GM19463 (cell line): ENCODE results near the gene PFN2.
A peak's percentile ranks its signal among the peaks of the same experiment; 100 is the strongest.
"Not testable (repeated sequence)": the region's sequence is repeated elsewhere in the genome, so short reads cannot be mapped to it uniquely, and the experiment has no call there.

Source experiments
- ATAC-seq: cut with Tn5 transposase; IDR thresholded peaks from one replicate; pipeline ENCODE4 v1.9.1; 2021; ENCODE audit warnings: mild to moderate bottlenecking, moderate library complexity; ENCODE audit not compliant: unreplicated experiment

PFN2 gene, protein sequence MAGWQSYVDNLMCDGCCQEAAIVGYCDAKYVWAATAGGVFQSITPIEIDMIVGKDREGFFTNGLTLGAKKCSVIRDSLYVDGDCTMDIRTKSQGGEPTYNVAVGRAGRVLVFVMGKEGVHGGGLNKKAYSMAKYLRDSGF

DNA sequence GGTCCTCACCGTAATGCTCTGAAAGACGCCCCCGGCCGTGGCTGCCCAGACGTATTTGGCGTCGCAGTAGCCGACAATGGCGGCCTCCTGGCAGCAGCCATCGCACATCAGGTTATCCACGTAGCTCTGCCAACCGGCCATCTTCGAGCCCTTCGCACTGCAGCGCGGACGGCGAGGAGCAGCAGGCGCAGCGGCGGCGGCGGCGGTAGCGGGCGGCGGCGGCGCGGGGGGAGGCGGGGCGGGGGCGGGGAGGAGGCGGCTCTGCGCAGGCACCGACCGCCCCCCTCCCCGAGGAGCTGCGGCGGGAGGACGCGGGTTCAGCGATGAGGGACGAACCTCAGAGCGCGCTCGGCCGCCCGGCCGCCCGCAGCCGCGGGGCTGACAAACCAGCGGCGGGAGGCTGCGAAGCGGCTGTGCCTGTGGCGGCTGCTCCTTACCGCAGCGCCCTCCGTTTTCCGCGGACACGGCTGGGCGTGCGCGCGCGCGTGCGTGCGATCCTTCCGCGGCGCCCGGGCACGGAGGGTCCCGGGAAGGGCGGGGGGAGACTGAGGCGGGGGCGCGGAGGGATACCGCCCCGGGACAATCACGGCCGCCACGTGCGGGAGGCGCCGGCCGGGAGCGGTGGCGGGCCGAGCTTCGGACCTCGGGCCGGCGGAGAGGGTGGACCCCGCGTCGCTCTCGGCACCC is at the start of gene PFN2:
PFN2 (minus strand) TSS at position 180 of the 687 bp plus-strand sequence; CDS start at position 141, 39 bp downstream.
- peak; percentile 47 for ATAC-seq

DNA sequence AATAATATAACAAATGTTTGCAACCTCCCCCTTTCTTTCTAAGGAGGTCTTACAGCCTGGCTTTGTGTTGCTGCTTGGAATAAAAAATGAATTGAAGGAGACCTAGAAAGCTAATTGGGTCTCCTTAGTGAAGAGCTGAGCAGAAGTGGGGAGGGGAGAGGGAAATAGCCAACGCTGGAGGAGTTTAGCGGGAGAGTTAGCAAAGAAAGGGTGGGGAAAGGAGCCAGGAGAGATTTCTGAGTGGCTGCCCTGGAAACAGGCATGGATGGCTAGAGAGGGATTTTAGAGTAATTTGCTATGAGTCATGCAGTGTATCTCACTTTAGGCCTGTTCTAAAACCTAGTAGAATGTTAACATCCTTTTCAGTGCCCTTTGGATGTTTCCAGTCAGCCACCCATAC is 45.2 kb upstream of the PFN2 start:
- ATAC-seq = no peak

DNA sequence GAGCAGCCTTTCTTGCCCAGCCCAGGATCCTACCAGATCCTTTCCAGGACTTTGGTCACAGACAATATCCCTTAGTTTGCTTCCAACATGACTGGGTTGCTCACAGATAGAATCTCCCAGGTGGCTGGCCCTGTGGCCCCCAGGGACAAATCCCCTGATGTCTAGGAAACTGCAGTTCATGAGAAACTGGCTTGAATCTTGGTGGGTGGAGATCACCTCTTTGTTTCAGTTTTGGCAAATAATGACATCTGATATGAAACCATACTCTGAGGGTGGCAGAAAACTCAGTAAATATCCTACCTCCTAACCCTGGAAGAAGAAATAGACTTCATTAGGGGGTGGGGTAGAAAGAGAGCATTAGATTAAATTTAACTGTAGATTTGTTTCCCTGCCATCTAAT is 44.1 kb upstream of the PFN2 start:
- no peak for ATAC-seq

DNA sequence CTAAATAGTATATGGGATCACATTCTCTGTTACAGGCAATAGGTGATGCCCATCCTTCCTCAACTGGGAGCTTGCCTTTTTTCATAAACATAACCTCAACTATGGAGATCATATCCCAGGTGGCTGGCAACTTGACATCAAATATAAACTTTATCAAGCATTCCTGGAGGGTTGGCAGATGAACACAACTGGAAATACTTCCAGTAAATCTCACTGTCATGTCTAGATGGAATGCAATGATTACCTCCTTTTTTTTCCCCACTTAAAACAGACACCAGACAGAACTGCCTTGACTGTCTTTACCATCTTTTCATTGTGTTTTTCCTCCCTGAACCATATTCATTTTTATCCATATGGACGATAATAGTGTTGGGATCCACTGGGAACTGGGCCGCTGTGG is 43.1 kb upstream of the PFN2 start:
- ATAC-seq = no peak

- ATAC-seq = no peak
Measured at GRCh38 chr3:150006794-150007193, 36.1 kb upstream of the PFN2 start.

DNA sequence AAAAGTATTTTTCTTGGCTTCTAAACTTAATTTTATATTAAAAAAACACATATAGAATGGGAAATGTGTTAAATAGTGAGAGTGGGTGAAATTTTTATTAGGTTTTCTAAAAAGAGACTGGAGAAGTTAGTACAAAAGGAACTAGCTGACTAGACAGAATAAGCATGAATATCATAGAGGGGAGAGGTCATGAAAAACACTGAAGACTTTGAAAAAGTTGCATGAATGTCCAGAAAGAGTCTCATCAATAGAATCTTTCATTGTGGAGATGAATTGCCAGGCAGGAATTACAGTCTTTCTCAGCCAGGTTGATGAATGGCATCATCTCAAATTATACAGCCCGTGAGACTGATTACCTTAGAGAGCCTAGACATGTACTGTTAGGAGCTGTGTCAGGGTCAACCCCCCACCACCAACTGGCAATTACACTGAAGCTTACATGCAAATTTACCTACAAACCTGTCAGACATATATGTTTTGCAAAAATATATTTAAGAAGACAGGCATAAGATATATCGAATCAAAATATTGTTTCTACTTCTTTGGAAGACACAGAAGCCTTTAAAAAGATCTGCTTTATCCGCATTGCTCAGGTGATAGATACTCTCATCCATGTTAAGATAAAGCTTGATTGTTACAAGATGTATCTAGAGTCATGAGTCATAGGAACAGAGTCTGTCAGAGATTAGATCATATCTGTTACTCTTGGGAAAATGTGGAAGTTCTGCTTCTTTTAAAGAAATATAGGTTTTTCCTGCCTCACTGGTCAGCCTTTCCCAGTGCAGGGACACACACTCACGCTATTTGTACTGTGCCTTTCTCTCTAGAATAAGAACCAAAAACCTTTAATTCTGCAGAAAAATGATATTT is 34.8 kb upstream of the PFN2 start:
- ATAC-seq = no peak

GRCh38 chr3:150000641-150001040 is 29.9 kb upstream of the PFN2 start:
- ATAC-seq = no peak

- ATAC-seq = no peak
Measured at GRCh38 chr3:149999421-149999820, 28.7 kb upstream of the PFN2 start.

DNA sequence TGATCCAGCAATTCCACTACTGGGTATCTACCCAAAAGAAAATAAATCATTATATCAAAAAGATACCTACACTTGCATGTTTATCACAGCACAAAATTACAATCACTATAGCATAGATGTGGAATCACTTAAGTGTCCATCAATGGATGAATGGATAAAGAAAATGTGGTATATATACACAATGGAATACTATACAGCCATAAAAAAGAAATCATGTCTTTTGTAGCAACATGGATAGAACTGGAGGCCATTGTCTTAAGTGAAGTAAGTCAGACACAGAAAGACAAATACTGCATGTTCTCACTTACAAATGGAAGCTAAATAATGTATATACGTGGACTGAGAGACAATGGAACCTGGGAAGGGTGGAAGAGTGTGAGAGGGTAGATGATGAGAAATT is 28.3 kb upstream of the PFN2 start:
- ATAC-seq = no peak

GRCh38 chr3:149992416-149993058 is 21.8 kb upstream of the PFN2 start:
- no peak for ATAC-seq

GRCh38 chr3:149990423-149990948 is 19.8 kb upstream of the PFN2 start:
- no peak for ATAC-seq

DNA sequence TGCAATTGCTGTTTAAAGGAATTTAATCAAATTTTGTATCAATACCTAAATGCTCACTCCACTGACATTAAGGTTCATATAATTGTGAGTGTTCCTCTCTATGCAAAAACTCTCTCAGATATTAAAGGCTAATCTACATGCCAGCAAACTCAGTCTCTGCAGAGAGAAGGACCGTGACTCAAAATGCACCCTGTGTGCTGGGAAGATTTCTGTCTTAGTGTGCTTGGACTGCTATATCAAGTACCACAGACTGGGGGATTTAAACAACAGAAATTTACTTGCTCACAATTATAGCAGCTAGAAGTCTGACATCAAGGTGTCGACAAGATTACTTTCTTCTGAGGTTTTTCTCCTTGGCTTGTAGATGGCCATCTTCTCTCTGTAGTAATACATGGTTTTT is 18.6 kb upstream of the PFN2 start:
- ATAC-seq = no peak

GRCh38 chr3:149983628-149984027 is 12.9 kb upstream of the PFN2 start:
- ATAC-seq = no peak

DNA sequence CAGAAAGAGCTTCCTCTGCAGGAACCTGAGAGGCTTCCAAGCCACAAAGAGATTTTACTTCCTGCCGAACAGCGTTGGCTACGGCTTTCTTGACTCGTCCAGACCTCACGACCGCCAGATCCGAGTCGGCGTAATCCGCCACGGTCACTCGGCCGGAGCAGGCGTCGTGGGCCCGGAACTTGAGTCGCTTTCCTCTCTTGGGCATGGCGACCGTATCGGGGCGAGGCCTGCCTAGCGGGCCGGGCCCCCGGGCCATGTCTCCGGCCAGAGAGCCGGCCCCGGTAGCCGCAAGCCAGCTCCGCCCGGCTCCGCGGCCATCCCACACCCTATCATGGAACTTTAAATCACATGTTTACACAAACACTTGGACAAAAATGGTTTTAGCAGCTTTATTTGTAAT is 12.4 kb upstream of the PFN2 start:
- ATAC-seq = not testable (repeated sequence)

- not testable (repeated sequence) for ATAC-seq
Measured at GRCh38 chr3:149981979-149982378, 11.3 kb upstream of the PFN2 start.

- ATAC-seq = no peak
Measured at GRCh38 chr3:149977386-149977785, 6.7 kb upstream of the PFN2 start.

- no peak for ATAC-seq
Measured at GRCh38 chr3:149975919-149976318, 5.2 kb upstream of the PFN2 start.

DNA sequence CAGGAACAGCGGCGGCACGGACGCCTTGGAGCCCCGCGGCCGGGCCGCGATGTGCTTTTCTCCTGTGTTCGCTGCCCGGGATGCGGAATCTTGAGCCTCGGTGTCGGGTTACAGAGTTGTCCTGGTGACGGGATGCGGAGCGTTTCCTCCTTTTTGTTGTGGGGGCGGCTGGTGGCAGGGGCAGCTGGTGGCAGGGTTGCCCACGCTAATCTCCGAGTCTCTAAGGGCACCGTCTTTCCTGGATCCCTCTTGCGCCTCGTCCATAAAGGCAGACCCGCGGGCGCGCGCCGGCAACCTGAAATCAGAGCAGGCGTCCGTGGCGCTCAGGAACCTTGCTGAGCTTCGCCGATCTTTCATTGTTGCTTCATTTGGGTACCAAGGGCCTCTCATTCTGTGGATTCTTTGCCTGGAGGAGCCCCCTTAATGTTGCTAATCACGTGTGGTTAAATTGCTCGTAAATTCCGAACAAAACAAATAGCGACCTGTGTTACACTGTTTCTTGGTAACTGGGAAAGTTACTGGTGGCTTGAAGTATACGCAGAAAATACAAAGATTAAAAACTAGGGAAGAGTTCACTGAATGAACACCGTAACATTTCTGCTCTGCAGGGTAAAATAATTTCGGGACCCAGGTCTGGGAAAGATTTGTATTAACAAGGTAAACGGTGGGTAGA is 844 bp upstream of the PFN2 start:
- peak; percentile 12 for ATAC-seq

DNA sequence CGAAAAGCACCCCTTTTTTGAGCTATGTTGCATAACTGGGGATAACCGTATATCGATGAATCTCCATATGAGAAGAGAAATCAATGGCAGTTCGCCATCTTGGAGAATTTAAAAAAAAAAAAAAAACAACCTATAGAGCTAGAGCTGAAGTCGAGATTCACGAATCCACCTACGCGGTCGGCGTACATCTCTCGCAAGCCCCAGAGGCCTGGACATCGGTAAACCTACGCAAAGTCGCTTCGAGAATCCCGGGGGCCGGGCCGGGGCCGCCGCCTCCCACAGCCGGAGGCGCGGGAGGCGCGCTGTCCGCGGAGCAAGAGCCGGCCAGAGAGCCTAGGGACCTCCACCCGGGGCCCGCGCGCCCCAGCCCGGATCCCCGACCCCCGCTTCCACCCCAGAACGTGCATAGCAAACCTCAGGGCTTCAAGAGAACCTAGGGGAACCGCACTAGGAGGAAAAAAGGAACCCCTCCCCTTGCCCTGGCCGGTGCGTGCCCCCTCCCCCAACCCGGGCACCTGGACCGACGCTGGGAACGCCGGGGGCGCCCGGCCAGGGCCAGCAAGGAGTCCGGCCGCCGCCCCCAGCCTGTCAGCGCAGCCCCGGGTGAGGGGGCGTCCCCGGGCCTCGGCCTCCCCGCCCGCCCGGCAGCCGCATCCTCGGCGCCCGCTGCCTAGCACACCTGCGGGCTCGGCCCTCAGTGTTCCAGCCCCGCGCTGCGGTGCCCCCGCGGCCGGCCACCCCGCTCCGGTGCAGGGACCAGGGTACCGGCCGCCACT is 567 bp downstream of the PFN2 start:
- peak; percentile 55 for ATAC-seq
